Bone marrow (tissue), 2 donors: ENCODE measurements around the gene HLF.

ENCODE experiments used
- DNase-seq, 2 donors: peaks; one replicate each; lab custom pipeline; 2025; lab: John Stamatoyannopoulos, UW

The HLF gene

DNA sequence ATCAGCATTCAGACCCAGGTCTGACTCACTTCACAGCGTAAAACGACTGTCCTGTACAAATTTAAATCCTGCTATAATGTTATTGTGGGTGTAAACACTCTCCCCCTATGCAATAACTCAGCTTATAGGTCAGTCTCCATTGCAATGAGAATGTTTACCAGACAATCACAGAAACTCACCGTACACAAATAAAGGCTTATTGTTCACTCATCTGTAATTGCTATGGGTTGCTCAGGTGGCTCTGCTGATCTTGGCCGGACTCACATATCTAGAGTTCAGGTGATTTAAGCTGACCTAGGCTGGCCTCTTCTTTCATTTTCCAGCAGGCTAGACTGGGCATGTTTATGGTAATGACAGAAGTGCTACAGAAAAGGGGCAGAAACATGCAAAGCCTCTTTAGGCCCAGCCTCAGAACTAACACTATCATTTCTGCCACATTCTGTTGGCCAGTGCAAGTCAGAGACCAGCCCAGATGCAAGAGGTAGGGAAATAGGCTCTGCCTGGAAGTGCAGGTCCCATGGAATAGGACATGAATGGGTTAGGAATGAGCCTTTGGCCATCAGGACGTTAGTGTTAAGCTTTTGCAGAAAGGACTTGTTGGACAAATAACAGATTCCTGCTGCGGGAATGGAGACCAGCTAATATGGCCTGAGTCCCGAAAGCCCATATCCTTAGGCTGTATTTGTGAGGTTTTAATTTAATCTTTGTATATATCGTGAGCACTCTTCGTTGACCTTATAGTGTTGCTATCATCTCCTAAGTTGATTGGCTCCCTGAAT, 44.0 kb downstream of the HLF start:
- no peak for DNase-seq

DNA sequence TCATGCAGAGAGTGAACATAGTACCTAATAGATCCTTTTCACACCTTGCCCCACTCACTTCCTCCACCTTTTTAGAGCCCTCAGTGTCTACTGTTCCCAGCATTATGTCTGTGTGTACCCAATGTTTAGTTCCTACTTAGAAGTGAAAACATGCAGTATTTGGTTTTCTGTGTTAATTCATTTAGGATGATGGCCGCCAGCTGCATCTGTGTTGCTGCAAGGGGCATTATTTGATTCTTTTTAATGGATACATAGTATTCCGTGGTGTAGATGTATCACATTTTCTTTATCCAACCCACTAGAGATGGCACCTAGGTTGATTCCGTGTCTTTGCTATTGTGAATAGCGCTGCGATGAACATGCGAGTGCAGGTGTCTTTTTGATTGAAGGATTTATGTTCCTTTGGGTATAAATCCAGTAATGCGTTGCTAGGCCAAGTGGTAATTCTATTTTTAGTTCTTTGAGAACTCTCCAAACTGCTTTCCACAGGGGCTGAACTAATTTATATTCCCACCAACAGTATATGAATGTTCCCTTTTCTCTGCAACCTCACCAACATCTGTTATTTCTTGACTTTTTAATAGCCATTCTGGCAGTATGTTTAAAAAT, 47.1 kb downstream of the HLF start:
- DNase-seq: no peak

DNA sequence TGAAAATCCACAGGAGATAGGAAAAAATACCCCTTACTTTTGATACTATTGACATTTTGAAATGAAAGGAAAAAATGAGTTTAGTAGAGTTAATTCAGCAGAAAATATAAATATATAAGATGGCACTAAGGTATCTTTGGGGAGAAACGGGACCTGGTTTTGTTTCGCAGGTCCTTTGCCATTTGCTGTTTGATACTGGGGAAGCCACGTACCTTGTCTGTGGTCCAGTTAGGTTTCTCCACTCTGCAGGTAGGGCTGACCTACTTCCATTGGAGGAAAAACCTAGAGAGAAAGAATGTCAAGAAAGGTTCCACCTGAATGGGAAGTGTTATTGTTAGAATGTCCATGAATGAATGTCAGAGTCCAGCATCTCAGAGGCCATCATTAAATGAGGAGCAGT, 48.1 kb downstream of the HLF start:
- no peak for DNase-seq

DNA sequence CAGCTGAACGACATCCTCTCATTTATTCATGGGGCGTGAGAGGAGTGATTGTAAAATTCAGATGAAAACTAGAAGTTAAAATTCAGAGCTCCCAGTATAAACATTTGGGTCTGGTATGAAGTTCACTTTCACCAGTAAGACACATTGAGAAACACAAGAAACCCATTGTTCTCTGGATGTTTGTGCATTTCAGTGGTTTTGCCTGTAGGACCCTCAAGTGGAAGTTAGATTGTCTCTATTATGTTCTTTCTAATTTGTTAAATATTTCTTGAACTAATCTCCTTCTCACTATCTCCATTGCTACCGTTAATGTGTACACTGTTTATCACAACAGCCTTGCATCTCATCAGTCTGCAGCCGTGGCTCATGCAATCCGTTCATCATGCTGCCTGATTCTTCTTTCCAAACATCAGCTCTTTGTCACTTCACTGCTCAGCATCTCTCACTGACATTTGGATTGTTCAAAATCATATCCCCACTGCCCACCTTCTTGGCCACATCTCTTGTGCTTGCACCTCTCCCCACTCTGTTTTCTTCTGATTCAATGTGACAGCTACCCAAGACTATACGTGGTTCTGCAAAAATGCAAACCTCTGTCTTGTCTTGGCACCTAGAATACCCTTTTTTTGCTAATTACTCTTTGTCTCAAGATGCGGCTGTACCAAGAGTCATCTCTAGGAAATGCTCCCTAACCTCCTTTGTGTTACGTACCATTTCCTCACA, 49.5 kb downstream of the HLF start:
- DNase-seq: no peak

DNA sequence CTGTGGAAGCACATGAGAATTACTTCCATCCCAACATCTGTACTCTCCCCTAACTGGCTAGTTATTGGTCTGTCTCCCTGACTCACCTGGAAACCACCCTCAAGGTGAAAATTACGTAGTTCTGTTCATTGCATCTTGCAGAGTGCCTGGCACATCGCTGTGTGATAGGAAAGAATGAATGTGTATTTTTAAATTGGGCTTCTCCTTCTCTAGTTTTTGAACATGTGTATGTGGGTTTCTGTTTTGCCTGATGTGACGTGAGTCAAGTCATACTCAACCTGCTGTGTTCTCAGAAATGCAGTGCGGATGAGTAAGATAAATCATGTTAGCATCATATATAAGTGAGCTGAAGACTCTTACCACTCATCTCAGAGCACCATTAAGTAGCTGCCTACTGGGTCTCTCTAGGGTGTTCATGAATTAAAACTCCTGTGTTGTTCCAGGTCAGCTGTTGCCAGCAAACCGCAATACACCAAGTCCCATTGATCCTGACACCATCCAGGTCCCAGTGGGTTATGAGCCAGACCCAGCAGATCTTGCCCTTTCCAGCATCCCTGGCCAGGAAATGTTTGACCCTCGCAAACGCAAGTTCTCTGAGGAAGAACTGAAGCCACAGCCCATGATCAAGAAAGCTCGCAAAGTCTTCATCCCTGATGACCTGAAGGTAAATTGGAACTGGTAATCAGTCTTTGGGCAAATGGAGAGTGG, 50.2 kb downstream of the HLF start:
- no peak for DNase-seq

DNA sequence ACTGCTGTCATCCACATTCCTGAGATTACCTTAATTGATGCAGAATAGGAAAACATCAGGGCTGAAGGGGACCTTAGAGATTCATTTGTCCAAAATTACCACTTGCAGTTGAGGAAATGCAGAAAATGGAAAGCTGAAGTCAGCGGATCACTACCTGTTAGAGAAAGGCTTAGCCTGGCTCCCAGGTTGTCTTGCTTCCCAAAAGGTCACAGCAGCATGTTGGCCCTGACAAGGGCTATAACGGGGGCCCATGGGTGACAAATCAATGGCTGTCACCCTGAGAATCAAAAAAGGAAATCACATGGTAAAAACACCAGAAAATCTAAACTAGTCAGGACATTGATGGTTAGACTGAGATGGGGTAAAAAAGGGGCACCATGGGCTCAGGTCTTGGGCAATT, 51.7 kb downstream of the HLF start:
- DNase-seq: no peak

DNA sequence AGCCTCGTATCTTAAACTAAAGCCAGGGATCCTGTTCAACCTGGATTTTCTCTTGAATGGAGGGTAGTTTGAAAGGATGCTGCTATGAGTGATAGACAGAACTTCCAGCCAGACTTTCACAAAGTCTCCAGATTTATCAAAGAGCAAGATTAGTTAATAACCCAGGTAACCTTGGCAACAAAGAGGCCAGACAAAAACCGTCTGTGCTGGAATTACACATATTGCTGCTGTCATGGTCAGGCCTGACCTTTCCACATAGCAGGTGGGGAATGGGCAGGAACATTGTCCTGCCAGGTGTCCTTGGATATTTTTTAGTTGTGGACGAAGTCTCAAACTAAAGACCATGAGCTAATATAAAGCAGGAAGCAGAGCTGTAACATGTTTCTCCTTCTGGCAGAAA, 52.5 kb downstream of the HLF start:
- no peak for DNase-seq

DNA sequence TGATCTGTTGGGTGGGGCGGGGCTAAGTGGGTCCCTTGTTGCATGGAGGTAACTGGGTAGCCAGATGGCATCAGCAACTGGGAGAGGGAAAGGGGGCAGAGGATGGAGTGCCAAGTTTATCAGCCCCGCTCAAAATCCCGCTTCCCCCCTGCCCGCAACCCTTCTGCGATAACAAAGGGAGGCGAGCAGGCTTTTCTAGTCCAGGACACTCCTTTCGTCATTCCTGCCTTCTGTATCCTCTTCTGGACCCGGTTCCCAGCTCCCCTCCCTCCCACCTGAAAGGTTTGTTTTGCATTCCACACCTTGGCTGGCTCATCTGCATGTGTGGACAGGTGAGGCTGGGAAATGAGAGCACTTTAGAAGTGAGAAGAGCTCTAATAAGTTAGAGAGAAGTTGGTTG, 53.3 kb downstream of the HLF start:
- DNase-seq: no peak

DNA sequence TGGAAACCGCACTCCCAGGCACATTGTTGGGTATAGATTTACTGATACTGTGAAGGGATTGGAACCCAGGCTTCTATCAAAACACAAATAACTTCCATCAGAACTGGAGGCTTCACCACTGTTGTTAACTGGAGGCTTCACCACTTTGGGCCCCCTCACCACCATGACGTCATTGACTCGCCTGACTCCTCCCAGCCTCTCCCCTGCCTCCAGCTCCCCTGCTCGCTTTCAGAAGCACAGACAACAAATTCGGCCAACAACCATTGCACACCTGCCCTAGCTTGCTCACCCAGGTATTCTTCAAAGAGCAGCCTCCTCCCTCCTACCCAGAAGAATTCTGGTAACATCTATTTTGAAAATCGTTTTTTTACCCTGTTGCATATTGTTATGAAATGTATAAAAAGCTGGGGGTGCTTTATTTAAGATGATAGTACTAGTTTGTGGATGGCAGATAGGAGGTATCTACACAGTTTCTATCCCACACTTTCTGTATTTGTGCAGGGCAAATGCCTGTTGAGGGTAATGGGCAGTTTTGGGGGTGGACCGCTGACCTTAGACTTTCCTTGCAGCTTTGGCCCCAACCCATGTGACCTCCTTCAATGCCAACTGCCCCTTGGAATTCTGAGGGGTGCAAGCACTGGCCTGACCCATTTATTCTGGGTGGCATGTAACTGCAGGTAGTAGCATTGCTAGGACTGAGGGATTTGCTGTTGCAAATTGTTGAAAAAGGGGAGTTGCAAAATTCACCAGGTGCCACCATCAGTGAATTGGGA, 54.1 kb downstream of the HLF start:
- DNase-seq: no peak

DNA sequence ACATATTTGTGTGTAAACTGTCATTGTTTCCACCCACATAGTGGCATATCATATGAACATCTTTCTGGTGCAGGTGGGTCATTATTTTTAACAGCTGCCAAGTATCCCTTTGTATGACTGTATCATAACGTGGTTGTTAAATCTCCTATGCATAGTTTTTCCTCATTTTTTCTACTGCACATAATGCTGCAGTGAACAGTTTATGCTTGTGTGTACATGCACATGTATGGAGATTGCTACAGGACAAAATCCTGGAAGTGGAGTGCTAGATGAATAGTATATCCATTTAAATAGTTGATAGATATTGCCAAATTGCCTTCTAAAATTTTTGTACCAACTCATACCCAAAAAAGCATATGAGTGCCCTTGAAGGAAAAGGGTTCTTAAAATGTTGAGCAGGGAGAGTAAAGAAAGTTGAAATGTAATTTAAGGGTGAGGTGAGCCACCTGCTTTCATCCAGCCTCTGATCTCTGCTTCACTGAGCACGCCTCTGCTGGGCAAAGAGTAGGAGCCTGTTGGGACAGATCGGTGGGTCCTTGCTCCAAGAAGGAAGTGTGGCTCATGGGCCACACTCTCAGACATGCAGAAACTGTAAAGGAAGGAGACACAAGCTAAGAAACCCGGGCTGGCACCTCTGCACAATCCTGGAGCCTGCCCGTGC, 55.3 kb downstream of the HLF start:
- DNase-seq: no peak

DNA sequence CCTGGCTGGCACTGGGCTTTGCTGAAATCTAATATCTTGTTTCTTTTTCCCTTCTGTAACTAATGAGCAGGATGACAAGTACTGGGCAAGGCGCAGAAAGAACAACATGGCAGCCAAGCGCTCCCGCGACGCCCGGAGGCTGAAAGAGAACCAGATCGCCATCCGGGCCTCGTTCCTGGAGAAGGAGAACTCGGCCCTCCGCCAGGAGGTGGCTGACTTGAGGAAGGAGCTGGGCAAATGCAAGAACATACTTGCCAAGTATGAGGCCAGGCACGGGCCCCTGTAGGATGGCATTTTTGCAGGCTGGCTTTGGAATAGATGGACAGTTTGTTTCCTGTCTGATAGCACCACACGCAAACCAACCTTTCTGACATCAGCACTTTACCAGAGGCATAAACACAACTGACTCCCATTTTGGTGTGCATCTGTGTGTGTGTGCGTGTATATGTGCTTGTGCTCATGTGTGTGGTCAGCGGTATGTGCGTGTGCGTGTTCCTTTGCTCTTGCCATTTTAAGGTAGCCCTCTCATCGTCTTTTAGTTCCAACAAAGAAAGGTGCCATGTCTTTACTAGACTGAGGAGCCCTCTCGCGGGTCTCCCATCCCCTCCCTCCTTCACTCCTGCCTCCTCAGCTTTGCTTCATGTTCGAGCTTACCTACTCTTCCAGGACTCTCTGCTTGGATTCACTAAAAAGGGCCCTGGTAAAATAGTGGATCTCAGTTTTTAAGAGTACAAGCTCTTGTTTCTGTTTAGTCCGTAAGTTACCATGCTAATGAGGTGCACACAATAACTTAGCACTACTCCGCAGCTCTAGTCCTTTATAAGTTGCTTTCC, 56.0 kb downstream of the HLF start:
- no peak for DNase-seq

DNA sequence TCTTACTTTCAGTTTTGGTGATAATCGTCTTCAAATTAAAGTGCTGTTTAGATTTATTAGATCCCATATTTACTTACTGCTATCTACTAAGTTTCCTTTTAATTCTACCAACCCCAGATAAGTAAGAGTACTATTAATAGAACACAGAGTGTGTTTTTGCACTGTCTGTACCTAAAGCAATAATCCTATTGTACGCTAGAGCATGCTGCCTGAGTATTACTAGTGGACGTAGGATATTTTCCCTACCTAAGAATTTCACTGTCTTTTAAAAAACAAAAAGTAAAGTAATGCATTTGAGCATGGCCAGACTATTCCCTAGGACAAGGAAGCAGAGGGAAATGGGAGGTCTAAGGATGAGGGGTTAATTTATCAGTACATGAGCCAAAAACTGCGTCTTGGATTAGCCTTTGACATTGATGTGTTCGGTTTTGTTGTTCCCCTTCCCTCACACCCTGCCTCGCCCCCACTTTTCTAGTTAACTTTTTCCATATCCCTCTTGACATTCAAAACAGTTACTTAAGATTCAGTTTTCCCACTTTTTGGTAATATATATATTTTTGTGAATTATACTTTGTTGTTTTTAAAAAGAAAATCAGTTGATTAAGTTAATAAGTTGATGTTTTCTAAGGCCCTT, 56.8 kb downstream of the HLF start:
- no peak for DNase-seq

DNA sequence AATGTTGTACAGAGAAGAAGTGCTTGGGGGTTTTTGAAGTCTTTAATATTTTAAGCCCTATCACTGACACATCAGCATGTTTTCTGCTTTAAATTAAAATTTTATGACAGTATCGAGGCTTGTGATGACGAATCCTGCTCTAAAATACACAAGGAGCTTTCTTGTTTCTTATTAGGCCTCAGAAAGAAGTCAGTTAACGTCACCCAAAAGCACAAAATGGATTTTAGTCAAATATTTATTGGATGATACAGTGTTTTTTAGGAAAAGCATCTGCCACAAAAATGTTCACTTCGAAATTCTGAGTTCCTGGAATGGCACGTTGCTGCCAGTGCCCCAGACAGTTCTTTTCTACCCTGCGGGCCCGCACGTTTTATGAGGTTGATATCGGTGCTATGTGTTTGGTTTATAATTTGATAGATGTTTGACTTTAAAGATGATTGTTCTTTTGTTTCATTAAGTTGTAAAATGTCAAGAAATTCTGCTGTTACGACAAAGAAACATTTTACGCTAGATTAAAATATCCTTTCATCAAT, 57.8 kb downstream of the HLF start:
- DNase-seq: no peak

DNA sequence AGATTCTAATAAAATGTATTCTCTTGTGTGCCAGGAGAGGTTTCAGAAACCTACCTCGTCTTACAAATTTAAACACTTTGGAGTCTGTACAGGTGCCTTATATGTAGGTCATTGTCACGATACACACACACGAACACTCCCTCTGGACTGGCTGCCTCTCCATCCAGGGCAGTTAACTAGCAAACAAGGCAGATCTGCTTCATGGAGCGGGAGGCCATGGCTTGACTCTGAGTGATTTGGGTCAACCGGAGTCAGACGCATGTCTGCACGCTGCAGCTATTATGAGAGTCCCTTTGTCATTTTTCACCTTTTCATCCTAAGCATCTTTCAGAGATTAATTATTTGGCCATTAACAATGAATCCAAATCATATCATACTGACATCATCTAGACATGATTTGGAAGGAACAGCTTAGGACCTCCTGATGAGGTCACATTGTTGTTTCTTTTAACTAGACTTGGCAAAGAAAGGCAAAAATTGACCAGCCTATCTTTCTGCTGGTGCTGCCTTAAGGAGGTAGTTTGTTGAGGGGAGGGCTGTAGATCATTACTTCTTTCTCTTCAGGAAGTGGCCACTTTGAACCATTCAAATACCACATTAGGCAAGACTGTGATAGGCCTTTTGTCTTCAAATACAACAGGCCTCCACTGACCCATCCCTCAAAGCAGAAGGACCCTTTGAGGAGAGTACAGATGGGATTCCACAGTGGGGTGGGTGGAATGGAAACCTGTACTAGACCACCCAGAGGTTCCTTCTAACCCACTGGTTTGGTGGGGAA, 58.9 kb downstream of the HLF start:
- no peak for DNase-seq

DNA sequence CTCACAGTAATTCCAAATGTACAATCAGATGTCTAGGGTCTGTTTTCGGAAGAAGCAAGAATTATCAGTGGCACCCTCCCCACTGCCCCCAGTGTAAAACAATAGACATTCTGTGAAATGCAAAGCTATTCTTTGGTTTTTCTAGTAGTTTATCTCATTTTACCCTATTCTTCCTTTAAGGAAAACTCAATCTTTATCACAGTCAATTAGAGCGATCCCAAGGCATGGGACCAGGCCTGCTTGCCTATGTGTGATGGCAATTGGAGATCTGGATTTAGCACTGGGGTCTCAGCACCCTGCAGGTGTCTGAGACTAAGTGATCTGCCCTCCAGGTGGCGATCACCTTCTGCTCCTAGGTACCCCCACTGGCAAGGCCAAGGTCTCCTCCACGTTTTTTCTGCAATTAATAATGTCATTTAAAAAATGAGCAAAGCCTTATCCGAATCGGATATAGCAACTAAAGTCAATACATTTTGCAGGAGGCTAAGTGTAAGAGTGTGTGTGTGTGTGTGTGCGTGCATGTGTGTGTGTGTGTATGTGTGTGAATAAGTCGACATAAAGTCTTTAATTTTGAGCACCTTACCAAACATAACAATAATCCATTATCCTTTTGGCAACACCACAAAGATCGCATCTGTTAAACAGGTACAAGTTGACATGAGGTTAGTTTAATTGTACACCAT, 59.7 kb downstream of the HLF start:
- no peak for DNase-seq

DNA sequence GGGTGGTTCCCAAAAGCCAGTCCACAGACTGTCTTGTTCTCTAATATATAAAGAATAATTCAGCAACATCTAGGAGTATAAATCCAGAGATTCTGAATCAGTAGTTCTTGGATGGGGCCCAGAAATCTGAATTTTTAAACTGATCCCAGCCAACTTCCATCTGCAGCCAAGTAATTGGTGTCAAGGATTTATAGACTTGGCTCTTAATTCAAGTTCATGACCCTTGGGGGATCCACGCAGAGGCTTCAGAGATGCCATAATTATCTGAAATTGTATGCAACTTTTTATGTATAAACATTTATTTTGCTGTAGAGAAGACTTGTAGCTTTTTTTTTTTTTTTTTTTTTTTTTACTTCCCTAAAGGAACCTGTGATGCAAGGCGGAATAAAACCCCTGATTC, 60.6 kb downstream of the HLF start:
- DNase-seq: no peak

DNA sequence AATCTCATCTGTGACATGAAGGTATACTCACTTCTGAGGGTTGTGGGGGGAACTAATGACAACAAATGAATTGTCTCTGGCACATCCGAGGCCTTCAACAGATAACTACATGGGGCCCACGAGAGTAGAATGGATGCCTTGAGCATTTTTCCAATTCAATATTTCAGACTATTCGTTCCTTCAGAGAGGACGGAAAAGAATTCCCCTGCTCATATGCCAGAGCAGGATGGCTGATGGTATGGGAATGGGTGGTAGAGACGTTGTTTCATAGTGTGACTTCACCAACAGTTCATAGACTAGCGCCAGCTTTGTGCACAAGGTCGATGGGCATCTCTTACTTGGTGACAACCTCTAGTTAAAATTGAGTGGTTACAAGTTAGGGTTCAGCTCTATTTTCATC, 61.3 kb downstream of the HLF start:
- DNase-seq: no peak
